ENCODE results near the gene ANGPT4.
"Not testable (repeated sequence)": the region's sequence is repeated elsewhere in the genome, so short reads cannot be mapped to it uniquely, and the experiment has no call there.

The ANGPT4 gene

GRCh38 chr20:906703-907270, 9.3 kb downstream of the ANGPT4 start:
- Mint-ChIP-seq H3K4me1 (peaks cover 20% of the 10 kb centered on the region), H3K4me3 (no peak overlapping the region), H3K27ac (no peak overlapping the region), H3K27me3 (peaks cover 5% of the 10 kb centered on the region), H3K36me3 (no peaks in the 10 kb centered on the region), H3K9me3 (no peaks in the 10 kb centered on the region)
- ATAC-seq (ENCODE audit: low read depth) = no peak
- DNase-seq (ENCODE audit: low spot score in 2 of 2) = no peak

DNA sequence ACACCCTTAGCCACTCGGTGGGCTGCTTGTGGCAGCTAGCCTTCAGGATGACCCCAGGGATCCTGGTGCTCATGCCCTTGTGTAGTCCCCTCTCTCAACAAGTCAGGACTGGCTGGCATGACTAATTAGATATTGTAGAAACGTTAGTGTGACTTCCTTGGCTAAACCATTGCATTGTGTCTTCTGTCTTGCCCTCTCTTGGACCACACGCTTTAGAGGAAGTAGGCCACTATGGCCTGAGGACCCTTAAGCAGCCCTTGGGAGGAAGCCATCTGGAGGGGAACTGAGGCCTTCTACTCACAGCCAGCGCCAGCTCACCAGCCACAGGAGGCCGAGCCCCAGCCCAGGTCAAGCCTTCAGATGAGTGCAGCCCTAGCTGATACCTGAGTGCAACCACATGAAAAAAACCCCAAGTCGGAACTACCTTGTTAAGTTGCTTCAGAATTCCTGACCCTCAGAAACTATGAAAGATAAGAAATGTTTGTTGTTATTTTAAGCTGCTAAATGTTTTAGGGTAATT, 10.1 kb downstream of the ANGPT4 start:
- ATAC-seq (ENCODE audit: low read depth) (no peak), DNase-seq (ENCODE audit: low spot score in 2 of 2) (no peak)
- Mint-ChIP-seq H3K36me3 (no peaks in the 10 kb centered on the region), H3K9me3 (no peaks in the 10 kb centered on the region), H3K4me3 (no peak overlapping the region), H3K4me1 (peaks cover 17% of the 10 kb centered on the region), H3K27ac (no peak overlapping the region), H3K27me3 (peaks cover 2% of the 10 kb centered on the region)

- DNase-seq (ENCODE audit: low spot score in 2 of 2) (no peak), ATAC-seq (ENCODE audit: low read depth) (peak; percentile 64)
- Mint-ChIP-seq H3K27me3 (peaks cover 4% of the 10 kb centered on the region), H3K9me3 (peaks cover 3% of the 10 kb centered on the region), H3K4me3 (peak overlapping the region; percentile 0), H3K4me1 (peaks cover 17% of the 10 kb centered on the region), H3K27ac (peak overlapping the region; percentile 35), H3K36me3 (peaks cover 3% of the 10 kb centered on the region)
Observed at GRCh38 chr20:905396-905961, 10.7 kb downstream of the ANGPT4 start.

GRCh38 chr20:904039-904545, 12.0 kb downstream of the ANGPT4 start:
- Mint-ChIP-seq H3K27me3 (peaks cover 10% of the 10 kb centered on the region), H3K36me3 (peaks cover 3% of the 10 kb centered on the region), H3K4me1 (peaks cover 17% of the 10 kb centered on the region), H3K27ac (no peak overlapping the region), H3K4me3 (no peak overlapping the region), H3K9me3 (peaks cover 3% of the 10 kb centered on the region)
- DNase-seq (ENCODE audit: low spot score in 2 of 2) (no peak), ATAC-seq (ENCODE audit: low read depth) (no peak)

DNA sequence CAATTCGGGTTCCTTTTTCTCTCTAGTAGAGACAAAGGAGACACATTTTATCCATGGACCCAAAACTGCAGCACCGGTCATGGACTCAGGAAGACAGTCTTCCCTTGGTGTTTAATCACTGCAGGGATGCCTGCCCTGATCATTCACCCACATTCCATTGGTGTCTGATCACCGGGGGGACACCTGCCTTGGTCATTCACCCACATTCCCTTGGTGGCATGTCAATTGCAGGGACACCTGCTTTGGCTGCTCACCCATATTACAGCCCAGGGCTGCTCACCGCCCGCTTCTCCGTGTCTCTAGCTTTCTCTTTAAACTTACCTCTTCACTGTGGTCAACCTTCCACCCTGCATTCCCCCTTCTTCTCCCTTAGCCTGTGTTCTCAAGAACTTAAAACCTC, 18.7 kb downstream of the ANGPT4 start:
- H3K27ac Mint-ChIP-seq; H3K4me3 Mint-ChIP-seq; DNase-seq (ENCODE audit: low spot score in 2 of 2); H3K4me1 Mint-ChIP-seq; ATAC-seq (ENCODE audit: low read depth); H3K36me3 Mint-ChIP-seq; H3K9me3 Mint-ChIP-seq: not testable (repeated sequence)
- H3K27me3 Mint-ChIP-seq = peaks cover 32% of the 10 kb centered on the region

GRCh38 chr20:896501-897025, 19.6 kb downstream of the ANGPT4 start:
- DNase-seq (ENCODE audit: low spot score in 2 of 2) (no peak), ATAC-seq (ENCODE audit: low read depth) (no peak)
- Mint-ChIP-seq H3K36me3 (peaks cover 5% of the 10 kb centered on the region), H3K27me3 (peaks cover 33% of the 10 kb centered on the region), H3K9me3 (peaks cover 5% of the 10 kb centered on the region), H3K4me3 (no peak overlapping the region), H3K27ac (no peak overlapping the region), H3K4me1 (peaks cover 13% of the 10 kb centered on the region)

DNA sequence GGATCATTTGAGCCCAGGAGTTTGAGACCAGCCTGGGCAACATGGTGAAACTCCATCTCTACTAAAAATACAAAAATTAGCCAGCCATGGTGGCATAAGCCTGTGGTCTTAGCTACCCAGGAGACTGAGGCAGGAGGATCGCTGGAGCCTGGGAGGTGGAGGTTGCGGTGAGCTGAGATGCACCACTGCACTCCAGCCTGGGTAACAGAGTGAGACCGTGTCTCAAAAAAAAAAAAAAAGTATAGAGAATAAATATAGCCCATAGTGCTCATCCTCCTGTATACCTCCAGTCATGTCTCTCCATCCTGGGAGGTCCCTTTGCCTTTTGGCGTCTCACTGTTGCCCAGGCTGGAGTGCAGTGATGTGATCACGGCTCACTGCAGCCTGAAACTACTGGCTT, 23.8 kb downstream of the ANGPT4 start:
- not testable (repeated sequence) for ATAC-seq (ENCODE audit: low read depth); H3K27ac Mint-ChIP-seq
- H3K27me3 Mint-ChIP-seq = peaks cover 28% of the 10 kb centered on the region

GRCh38 chr20:891706-892080, 24.4 kb downstream of the ANGPT4 start:
- Mint-ChIP-seq H3K4me1 (peaks cover 21% of the 10 kb centered on the region), H3K4me3 (no peak overlapping the region), H3K9me3 (no peaks in the 10 kb centered on the region), H3K27me3 (peaks cover 24% of the 10 kb centered on the region), H3K36me3 (no peaks in the 10 kb centered on the region), H3K27ac (no peak overlapping the region)
- DNase-seq (ENCODE audit: low spot score in 2 of 2) (no peak), ATAC-seq (ENCODE audit: low read depth) (peak; percentile 78)

More for the DNA sequence above, 23.8 kb downstream of the ANGPT4 start:
- peaks cover 21% of the 10 kb centered on the region for H3K4me1 Mint-ChIP-seq
- H3K4me3 Mint-ChIP-seq; H3K9me3 Mint-ChIP-seq; DNase-seq (ENCODE audit: low spot score in 2 of 2); H3K36me3 Mint-ChIP-seq: not testable (repeated sequence)

- ATAC-seq (ENCODE audit: low read depth) = no peak
- Mint-ChIP-seq H3K27ac (no peak overlapping the region), H3K27me3 (peaks cover 22% of the 10 kb centered on the region), H3K9me3 (no peaks in the 10 kb centered on the region), H3K4me3 (no peak overlapping the region), H3K36me3 (no peaks in the 10 kb centered on the region), H3K4me1 (peaks cover 21% of the 10 kb centered on the region)
- no peak for DNase-seq (ENCODE audit: low spot score in 2 of 2)
Observed at GRCh38 chr20:891058-891705, 25.0 kb downstream of the ANGPT4 start.

DNA sequence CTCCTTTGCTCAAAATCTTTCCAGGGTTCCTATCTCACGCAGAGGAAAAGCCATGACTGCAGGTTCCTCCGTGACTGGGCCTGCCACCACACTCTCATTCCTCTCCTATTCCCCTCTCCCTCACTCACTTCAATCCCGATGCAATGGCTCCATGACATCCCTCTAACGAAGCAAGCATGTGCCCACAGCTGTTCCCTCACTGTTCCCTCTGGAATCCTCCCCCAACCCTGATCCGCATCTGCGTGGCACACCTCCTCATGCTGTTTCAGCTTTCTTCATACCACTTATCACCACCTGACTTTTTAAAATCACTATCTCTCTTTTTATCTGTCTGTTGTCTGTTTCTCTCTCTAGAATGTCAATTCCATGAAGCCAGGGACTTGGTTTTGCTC, 25.5 kb downstream of the ANGPT4 start:
- Mint-ChIP-seq H3K4me3 (no peak overlapping the region), H3K27ac (no peak overlapping the region), H3K36me3 (no peaks in the 10 kb centered on the region), H3K4me1 (peaks cover 21% of the 10 kb centered on the region), H3K27me3 (peaks cover 21% of the 10 kb centered on the region), H3K9me3 (no peaks in the 10 kb centered on the region)
- no peak for DNase-seq (ENCODE audit: low spot score in 2 of 2)
- no peak for ATAC-seq (ENCODE audit: low read depth)

GRCh38 chr20:889932-890463, 26.1 kb downstream of the ANGPT4 start:
- H3K4me3 Mint-ChIP-seq = no peak overlapping the region
- DNase-seq (ENCODE audit: low spot score in 2 of 2) (no peak), ATAC-seq (ENCODE audit: low read depth) (no peak)
- no peaks in the 10 kb centered on the region for H3K9me3 Mint-ChIP-seq
- H3K27me3 Mint-ChIP-seq = peaks cover 21% of the 10 kb centered on the region
- H3K36me3 Mint-ChIP-seq = no peaks in the 10 kb centered on the region
- no peak overlapping the region for H3K27ac Mint-ChIP-seq
- peaks cover 21% of the 10 kb centered on the region for H3K4me1 Mint-ChIP-seq

- ATAC-seq (ENCODE audit: low read depth) (no peak), DNase-seq (ENCODE audit: low spot score in 2 of 2) (no peak)
- Mint-ChIP-seq H3K27ac (no peak overlapping the region), H3K4me1 (peaks cover 21% of the 10 kb centered on the region), H3K9me3 (no peaks in the 10 kb centered on the region), H3K4me3 (no peak overlapping the region), H3K36me3 (no peaks in the 10 kb centered on the region), H3K27me3 (peaks cover 22% of the 10 kb centered on the region)
Observed at GRCh38 chr20:889106-889505, 27.0 kb downstream of the ANGPT4 start.

DNA sequence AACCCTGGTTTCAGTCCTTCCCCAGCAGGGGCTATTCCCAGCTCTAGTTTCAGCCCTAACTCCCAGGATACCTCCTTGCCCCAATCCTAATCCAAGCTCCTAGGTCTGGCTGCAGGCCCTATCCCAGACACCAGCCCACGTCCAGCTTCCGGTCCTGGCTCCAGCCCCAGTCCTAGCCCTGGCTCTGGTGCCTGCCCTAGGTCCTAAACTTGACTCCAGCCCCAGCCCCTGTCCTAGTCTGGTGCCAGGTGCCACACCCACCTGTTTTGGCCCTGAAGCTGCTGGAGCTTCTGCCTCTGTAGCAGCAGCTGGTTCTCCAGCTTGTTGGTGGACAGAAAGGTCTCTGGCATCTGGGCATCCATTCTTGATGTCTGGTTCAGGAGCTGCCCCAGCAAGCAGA, 28.1 kb downstream of the ANGPT4 start:
- DNase-seq (ENCODE audit: low spot score in 2 of 2) (no peak), ATAC-seq (ENCODE audit: low read depth) (no peak)
- H3K27ac Mint-ChIP-seq = no peak overlapping the region
- no peaks in the 10 kb centered on the region for H3K9me3 Mint-ChIP-seq
- peaks cover 16% of the 10 kb centered on the region for H3K4me1 Mint-ChIP-seq
- no peak overlapping the region for H3K4me3 Mint-ChIP-seq
- peaks cover 19% of the 10 kb centered on the region for H3K27me3 Mint-ChIP-seq
- H3K36me3 Mint-ChIP-seq = no peaks in the 10 kb centered on the region

- DNase-seq (ENCODE audit: low spot score in 2 of 2) = no peak
- Mint-ChIP-seq H3K27ac (no peak overlapping the region), H3K27me3 (peaks cover 14% of the 10 kb centered on the region), H3K36me3 (no peaks in the 10 kb centered on the region), H3K4me3 (no peak overlapping the region), H3K4me1 (peaks cover 12% of the 10 kb centered on the region), H3K9me3 (no peaks in the 10 kb centered on the region)
- ATAC-seq (ENCODE audit: low read depth) = no peak
Observed at GRCh38 chr20:887137-887536, 29.0 kb downstream of the ANGPT4 start.

All from memory B cell (primary cell).